GM12801 (cell line): ENCODE measurements around the gene KCNMA1.

Experiments
- CTCF ChIP-seq: IDR thresholded peaks from one replicate; pipeline ENCODE4 v1.5.1; 2011; ENCODE audit warnings: control low read depth; ENCODE audit not compliant: insufficient read length; ENCODE audit errors: extremely low read depth

Gene KCNMA1

GRCh38 chr10:77555591-77556212 is 81.9 kb downstream of the KCNMA1 start:
- no peak for TF ChIP-seq CTCF

- no peak for TF ChIP-seq CTCF
Measured at GRCh38 chr10:77554996-77555397, 82.6 kb downstream of the KCNMA1 start.

GRCh38 chr10:77553966-77554365 is 83.6 kb downstream of the KCNMA1 start:
- no peak for TF ChIP-seq CTCF

GRCh38 chr10:77553311-77553710 is 84.3 kb downstream of the KCNMA1 start:
- no peak for TF ChIP-seq CTCF

GRCh38 chr10:77552252-77552651 is 85.4 kb downstream of the KCNMA1 start:
- no peak for TF ChIP-seq CTCF

GRCh38 chr10:77550378-77550777 is 87.2 kb downstream of the KCNMA1 start:
- no peak for TF ChIP-seq CTCF

GRCh38 chr10:77548671-77549070 is 88.9 kb downstream of the KCNMA1 start:
- no peak for TF ChIP-seq CTCF
